ENCODE data around the gene NRAS.
A peak's percentile ranks its signal among the peaks of the same experiment; 100 is the strongest.
"Not testable (repeated sequence)": the region's sequence is repeated elsewhere in the genome, so short reads cannot be mapped to it uniquely, and the experiment has no call there.

Gene NRAS

DNA sequence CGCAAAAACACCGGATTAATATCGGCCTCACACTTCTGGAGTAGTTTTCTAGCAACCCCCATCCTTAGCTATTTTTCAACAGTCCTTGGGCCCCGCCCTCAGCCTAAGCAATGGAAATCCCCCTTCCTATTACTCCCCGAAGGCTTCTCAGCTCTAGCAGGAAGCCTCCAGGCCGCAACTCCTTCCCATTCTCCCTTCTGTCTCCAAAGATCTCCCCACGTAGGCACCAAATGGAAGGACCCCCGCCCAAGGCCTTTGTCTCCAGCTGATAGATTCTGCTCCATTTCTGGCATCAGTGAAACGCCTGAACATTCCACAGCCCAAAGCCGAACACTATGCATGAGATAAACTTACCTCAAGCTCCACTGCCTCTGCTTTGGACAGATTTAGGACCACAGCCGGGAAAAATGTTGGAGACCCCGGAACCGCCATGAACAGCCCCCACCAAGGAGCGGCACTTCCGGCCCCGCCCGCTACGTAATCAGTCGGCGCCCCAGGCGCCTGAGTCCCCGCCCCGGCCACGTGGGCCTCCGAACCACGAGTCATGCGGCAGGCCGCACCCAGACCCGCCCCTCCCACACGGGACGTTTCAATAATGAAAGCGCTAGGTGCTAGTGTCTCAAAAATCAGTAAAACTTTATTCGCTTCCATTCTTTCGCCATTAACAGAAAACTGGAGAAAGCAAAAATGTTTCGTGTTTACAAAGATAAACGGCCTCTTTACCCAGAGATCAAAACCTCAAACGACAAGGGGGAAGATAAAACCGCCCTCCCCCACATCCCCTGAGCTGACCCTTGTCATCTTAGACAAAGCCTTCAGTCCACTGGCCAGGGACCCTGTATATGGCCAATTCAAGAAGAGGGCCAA is at the start of gene NRAS:
Gene NRAS (minus strand): TSS at position 468 of the 867 bp plus-strand sequence. CDS start 611 bp downstream, outside the sequence.
- DNase-seq: peak; percentile 89

DNA sequence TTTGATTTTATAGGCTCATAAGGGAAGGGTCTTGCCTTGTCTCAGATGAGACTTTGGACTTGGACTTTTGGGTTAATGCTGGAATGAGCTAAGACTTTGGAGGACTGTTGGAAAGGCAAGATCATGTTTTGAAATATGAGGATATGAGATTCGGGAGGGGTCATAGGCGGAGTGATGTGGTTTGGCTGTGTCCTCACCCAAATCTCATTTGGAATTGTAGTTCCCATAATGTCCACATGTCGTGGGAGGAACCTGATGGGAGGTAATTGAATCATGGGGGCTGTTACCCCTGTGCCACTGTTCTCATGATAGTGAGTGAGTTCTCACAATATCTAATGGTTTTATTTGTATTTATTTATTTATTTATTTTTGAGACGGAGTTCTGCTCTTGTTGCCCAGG is 48.1 kb upstream of the NRAS start:
- DNase-seq: no peak

DNA sequence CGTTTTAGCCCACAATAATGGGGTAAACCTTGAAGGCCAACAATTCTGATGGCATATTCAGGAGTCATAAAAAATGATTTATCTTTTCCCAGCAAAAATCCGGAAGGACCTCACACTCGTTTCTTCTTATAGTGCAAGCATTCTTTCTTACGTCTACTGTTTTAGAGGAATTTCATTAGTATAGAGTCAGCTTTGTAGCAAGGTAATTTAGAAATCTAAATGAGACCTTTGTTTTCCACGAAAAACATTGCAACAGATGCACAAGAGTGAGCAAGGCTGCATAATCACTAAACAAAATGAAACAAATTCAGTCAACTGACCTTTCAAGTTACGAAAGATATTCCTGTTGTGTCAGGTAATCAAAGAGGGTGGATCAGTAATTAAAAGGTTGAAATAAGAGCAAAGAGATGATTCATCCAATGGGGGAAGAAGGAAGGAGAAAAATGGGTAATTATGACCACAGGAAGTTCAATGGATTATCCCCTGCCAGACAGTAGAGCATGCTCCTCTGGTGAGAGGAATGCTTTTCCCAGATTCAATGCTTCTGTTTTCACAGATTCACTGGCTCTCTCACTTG is 41.8 kb upstream of the NRAS start:
- no peak for DNase-seq

DNA sequence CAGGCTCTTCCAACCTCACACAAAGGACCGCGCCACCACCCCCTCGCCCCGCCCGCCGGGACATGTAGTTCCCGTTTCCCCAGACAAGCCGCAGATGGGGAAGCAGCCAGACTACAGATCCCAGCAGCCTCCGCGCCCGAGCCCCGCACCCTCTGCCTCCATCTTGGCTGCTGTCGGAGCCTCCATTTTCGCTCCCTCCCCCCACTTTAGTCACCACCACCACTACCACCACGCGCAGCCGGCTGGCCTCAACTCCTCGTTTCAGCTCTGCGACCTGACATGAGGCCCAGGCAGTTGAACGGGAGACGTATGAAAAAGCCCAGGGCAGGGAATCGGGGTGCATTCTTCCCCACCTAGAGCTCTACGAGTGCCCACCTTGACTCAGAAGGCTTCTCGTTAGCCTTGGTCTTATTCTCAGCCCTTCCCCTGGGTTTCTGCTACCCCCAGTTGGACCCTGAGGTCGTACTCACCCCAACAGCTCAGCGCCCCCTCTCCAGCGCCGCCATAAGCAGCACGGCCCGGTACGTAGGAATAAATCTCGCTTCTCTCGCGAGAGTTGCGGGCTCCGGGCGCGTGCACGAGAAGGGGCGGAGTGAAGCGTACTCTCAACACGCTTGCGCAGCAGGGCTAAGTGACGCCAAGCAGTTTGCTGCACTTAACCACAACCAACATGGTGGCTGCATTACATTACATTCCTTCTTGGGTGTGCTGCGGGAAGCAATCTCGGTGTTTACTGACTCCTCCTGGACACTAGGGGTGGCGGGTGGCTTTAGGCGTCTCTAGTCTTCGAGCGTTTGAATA is 41.1 kb upstream of the NRAS start, which contains the start of gene CSDE1:
Gene CSDE1 (minus strand): TSS at position 530 of the 801 bp plus-strand sequence. CDS start 18,094 bp downstream, outside the sequence.
- peak; percentile 98 for DNase-seq

DNA sequence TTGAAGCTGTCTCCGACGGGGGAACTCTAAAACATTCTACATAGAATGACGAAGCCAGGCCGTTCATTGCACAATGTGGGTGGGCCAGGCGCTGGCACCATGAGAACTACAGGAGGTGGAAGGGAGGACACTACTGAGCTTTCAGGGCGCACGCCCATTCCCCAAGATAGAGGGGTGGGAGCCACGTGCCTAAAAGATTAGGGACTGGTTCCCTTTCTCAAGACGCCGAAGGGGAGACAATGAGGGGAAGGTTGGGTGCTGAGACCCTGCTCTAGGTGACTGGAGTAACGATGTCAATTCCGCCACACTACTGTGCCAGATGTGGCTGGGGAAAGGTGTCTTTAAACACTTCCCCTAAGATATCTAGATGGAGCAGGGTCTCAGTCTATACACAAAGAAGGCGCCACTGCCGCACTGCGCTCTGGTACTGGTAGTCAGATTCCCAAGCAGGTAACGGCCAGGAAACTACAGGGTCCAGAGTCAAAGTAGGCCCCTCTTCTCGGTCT is 40.4 kb upstream of the NRAS start:
- peak; percentile 44 for DNase-seq

DNA sequence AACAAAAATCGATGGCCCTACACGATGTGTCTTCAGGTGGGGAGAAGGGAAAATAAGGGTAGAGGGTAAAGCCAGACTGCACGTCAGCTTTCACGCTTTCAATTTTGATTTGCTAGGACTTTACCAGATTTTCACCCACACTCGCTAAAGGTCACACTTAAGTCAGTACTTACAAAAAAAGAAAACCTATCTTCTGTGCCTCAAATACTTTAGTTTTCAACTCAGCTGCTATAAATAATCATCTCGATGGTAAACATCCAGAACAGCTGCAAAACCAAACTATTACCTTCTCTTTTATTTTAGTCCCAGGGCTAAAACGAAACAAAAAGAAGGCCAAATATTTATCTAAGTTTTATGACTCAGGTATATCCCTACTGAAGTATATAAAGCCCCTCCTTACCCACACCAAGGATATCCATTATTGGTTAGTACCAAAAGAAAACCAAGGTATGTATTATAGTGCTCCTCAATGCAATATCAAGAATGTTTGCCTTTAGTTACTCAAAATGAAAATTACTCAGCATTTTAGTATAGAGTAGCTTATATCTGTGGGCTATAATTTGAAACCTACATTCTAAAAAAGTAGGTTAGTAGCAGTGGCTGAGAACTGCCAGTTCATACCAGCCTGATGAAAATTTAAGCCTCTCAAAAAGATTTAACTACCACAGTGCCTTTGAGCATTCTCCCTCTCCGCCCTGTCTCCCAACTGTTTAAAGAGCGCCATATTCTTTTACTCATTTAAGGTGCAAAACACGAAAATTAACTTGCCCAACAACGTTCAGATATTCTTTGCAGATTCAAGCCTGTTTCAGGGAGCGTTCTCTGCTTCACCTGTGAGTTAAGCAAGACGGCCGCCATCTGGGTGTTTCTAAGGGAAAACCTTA is 39.7 kb upstream of the NRAS start:
- DNase-seq: no peak

DNA sequence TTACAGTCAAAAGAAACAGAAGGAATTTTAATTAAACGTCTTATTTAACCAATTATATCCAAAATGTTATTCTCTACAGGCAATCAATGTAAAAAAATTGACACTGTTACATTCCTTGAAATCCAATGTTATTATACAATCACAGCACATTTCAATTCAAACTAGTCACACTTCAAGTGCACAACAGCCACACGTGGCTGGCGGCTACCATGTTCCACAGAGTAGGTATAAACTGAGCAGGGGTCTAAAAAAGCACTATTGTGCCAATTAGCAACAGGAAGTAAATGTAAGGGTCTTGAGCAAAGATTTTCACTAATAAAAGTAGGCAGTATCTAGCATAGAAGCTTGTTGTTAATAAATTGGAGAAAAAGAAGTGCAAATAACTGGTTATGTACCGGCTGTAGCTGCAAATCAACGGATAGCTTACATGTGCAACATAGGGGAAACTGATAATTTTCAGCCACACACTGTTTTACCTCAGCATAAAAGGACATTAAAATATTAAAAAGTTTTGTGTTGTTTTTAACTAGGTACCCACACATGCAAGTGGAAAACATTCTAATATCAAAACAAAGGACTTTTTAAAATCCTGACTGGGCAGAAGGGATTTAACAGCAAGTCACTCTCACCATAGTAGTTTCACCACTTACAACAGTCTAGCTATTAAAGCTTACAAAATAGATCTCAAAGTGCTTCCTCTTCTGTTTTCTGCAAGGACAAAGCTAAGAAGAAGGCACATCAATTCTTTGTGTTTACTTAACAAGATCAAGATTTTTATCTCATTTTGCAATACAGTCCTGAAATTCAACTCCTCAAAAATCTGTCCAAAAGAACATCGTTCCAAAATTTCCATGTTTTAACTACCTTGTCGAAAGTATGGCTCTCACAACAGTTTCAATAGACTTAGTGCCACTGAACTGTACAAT is 38.7 kb upstream of the NRAS start:
- DNase-seq: no peak

DNA sequence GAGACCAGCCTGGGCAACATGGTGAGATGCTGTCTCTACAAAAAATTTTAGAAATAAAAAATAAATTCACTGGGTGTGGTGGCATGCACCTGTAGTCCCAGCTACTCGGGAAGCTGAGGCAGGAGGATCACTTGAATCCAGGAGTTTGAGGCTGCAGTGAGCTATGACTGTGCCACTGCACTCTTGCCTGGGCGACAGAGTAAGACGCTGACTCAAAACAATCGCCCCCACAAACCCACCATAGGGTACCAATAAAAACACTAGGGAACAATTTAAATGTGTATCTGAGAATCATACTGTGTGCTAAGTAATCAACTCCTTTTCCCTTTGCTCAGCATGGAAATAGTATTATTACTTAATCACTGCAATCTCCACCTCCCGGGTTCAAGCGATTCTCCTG is 37.1 kb upstream of the NRAS start:
- not testable (repeated sequence) for DNase-seq

DNA sequence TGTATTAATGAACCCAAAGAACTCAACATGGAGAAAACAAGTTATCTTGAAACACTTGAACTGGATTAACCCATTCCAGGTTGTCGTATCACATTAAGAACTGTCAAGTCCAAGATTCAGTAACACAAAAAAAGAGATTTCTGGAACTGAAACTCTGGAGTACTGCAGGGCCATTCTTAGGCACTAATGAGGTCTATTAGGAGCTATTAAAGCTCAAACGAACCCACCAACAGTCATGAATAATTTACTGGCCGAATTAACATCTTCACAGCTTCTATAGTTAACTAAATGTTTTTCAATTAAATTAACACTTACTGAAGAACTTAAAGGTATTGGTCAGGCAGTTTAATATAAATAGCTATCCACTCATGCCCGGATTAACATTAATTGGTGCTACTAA is 36.6 kb upstream of the NRAS start:
- no peak for DNase-seq

DNA sequence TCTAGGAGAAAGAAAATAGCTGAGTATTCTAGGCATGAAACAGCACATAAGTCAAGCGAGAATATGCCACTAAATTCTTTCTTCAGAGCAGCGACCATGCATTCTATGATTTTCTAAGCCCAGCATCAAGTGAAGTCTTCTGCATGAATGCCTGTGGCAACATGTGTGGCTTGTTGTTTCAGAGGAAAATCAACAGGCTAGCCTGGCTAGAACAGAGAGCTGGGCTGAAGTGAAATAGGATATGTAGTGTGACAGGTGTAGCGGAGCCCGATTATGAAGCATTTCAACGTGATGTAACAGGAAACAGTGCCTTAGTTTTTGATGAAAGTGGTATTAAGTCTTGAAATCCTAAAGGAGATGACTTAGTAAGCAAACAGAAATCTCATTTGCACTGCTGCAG is 34.2 kb upstream of the NRAS start:
- no peak for DNase-seq

DNA sequence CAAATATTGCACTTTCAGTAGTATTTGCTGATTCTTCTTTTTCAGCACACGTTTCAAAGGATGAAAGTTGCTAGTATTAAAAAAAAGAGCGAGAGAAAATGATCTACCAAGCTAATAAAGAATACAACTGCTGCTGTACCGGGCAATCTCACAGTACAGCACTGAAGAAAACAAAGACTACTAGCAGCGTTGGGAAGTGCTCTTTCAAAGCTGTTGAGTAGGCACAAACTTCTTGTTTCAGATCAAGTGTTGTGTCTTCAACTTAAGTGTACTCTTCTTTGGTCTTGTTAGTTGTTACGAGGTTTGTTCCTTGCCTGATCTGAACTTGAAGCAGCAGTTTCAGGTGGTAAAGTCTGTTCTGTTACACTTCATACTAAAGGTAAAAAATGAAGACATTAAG is 33.3 kb upstream of the NRAS start:
- DNase-seq: no peak

DNA sequence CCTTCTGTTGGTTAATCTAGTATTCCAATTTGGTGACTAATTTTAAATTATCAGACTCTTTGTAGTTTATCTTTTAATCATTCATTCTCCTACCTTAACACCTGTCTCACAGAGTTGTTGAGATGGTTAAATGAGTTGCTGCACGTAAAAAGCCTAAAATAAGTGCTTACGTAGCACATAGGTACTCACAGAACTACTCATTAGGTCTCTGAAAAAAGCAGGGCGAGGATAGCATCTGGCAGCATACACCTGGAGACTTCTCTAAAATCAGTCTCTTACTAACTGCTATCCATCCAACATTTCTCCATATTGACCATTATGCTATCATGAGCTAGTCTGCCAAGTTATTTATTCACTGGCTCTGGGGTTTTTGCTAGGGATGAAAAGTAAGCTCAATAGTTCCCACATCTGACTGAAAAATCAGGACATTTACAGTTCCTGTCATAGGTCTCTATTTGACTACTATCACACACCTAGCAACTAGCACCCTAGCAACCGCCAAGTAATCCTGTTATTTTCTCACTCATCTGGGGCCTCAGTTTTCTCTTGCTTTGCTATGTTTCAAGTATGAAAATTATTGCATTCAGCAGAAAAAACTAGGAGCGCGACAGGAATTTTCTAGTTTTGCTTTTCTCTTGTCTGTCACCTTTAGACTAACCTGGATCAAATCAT is 30.0 kb upstream of the NRAS start:
- no peak for DNase-seq

DNA sequence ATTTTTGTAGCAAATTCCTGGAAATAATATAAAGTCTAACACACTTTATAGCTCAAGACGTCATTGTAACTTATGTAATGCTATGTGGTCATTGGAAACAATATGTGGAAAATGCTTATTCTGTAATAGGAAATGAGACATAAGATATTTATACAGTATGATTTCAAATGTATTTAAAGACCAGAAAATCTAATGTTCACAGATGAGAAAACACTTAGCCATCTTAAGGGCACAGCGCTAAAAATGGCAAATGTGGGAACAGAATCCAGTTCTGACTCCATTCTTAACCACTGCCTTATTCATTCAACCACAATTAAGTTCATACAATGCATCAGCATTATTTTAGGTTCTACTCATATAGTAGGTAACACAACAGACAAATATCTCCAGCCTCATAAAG is 28.7 kb upstream of the NRAS start:
- DNase-seq: no peak

DNA sequence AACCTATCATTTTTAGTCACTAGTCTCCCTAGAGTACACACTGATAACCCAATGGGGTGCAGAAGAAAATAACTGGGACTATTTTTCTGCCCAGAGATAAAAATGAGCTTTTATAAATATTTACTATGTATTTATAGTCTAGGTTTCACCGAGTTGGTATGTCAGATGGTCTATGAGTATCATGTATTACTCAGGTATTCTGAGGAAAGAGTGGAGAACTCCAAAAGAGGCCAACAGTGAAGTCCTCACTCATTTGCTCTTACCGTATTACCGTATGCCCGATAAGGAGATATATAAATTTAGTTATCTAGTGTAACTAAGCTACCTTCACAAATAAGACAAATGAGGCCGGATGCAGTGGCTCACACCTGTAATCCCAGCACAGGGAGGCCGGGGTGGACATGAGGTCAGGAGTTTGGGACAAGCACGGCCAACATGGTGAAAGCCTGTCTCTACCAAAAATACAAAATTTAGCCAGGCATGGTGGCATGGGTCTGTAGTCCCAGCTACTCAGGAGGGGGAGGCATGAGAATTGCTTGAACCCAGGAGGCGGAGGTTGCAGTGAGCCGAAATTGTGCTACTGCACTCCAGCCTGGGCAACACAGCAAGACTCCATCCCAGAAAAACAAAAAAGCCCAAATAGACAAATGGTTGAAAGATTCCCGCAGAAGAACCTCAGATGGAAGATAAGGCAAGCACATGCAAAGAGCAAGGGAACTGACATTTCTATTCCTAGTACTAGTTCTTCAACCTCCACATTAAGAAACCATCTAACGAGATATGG is 25.6 kb upstream of the NRAS start:
- no peak for DNase-seq

DNA sequence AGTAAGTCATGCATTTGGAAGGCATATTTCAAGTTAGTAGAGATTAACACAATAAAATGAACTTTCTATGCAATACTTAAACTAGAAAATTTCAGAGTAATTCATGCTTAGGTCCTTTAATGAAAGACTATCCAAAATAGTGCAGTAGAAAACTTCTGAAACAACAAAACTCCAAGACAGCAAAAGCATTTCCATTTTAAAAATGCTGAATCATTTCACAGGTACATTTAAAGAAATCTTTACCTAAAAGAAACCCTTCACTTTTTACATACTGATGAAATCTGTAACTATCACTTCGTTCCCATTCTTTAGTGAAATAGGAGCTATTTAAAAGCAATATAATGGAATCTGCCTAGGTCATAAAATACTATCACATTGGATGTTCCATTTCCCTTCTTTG is 23.8 kb upstream of the NRAS start:
- DNase-seq: no peak

DNA sequence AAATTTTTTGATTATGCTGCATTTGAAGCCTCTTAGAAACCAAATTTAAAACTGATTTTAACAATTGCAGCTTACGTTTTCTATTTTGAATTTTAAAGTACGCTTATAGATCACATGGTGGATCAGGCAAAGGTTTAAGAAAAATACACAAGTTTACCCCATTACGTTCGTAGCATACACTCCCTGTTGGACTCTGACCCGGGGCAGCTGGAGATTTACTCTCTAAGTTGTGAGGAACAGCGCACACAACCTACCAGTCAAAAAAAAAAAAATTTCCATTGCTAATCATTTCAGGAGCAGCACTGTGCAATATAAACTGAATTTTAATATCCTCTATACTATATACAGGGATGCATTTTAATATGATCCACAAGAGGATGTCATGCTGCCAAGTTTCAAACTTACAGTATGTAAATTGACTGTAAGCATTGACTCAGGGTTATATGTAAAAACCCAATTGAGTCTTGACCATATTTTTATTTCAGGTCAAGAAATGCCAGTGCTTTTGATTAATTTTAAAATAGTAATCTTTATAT is 20.8 kb upstream of the NRAS start:
- DNase-seq: no peak

DNA sequence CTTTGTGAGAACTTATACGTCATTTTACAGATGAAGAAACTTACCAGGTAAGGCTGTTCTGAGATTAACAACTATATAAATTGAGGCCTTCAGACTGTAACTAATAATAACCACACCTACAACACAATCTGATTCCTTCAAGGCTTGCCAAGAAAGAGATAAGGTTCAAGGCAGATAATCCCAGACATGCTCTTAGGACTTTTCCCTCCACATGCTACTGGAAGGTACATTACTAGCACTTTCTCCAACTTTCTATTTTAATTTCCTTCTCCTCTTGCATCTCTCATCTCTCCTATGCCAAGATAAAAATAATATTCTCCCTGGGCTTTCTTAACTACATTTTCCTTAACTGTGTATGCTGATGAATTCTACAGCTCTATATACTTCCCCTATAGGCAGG is 18.9 kb upstream of the NRAS start:
- DNase-seq: no peak

DNA sequence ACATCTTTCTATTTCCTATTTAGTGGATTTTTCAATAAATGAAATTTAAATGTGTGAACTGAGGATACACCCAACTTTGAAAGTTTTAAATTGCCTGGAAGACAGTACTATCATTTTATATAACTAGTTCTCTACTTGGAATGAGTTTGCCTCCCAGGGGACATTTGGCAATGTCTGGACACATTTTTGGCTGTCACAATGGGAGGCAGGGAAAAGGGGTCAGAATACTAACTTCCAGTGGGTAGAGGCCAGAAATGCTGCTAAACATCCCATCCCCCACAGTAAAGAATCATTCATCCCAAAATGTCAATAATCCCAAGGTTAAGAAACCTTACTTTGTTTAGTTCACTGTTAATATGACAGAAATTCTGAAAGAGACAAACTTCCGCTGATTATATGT is 13.2 kb upstream of the NRAS start:
- DNase-seq: no peak

DNA sequence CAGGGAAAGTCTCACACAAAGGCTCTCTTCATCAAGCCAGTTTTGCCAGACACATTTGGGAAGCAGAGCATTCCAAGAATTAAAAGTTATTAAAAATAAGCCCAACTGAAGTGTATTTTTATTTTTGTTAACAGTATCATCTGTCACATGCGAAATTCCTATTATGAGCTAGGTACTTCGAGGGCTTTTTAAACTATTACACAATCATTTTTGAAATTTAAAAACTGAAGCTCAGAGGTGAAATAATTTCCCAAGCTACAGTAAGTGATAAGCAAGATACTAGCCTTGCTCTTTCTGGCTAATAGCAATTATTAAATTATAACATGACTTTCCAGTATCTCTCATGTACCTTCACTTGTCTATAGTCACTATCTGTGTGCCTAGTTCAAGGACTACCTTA is 12.0 kb upstream of the NRAS start:
- no peak for DNase-seq

DNA sequence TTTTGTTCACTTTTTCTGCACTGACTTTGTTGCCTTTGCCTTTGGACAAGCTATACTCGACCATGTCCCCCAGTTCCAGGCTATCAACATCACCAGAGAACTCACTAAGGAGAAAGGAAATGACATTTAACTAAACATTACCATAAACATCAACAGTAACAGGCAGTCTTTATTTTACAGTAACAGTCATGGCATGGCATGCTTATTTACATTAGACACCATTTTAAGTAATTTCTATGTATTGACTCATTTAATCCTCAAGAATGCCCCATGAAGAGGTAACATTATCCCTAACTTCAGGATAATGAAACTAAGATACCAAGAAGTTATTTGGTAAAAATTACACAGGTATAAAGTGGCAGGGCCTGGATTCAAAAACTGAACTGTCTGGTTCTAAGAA is 8.7 kb upstream of the NRAS start:
- no peak for DNase-seq

All from NCI-H1694 (cell line).